Cardiac fibroblast (primary cell): ENCODE measurements around the gene TSPAN3.
A peak's percentile ranks its signal among the peaks of the same experiment; 100 is the strongest.

ENCODE experiments used
- DNase-seq, 2 donors: peaks; one replicate each; pipeline versions ENCODE4 v3.0.0 to v3.0.0-alpha.2; 2010; ENCODE audit warnings: low read depth in 2 of 2
- H3K4me3 ChIP-seq, 2 donors: replicated peaks in 1 of 2; 1 replicate in 1 of 2; 2 replicates in 1 of 2; pipeline ENCODE4 v1.5.1; 2011; ENCODE audit warnings: low read depth in 2 of 2, low read length in 2 of 2, mild to moderate bottlenecking in 2 of 2, moderate library complexity in 1 of 2
- CTCF ChIP-seq: IDR thresholded peaks from one replicate; pipeline ENCODE4 v1.5.1; 2011; ENCODE audit warnings: low read depth, mild to moderate bottlenecking, low read length, inconsistent platforms

TSPAN3 gene

GRCh38 chr15:77058468-77058867 is 12.4 kb downstream of the TSPAN3 start:
- no peak overlapping the region for H3K4me3 ChIP-seq
- no peak for TF ChIP-seq CTCF
- DNase-seq, result no peak

DNA sequence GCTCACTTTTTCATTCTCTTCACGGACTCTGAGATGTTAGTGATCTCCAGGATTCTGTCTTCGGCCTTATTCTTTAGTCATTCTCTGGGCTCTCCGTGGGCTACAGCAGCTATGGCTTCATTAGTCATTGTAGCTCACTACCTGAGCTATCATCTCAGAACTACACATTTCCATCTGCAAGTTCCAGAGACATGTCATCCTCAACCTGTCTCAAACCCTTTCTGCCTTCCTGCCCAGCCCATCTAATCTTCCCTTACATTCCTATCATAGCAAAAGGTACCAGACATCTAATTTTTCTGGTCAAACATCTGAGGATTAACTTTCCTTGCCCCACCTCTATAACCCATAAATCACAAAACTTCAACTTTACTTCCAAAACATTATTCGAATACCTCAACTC is 13.2 kb downstream of the TSPAN3 start:
- no peak for DNase-seq
- no peak overlapping the region for H3K4me3 ChIP-seq
- TF ChIP-seq CTCF, result no peak

DNA sequence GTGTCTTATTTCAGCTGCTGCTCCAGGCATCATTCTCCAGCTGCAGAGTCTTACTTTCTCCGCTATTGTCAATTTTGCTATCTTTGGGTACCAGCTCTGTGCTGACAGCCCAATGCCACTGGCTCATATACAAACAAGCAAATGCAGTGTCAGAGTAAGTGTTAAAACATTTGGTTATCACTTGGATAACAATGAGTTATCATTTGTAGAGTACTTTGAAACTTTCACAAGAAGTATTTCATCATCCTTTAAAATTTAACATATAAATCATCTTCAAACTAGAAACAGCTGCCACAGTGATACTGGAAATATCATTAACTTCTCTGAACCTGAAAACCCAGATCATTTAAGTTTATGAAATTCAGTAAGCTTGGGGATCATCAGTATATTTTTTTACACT is 13.8 kb downstream of the TSPAN3 start:
- TF ChIP-seq CTCF, result no peak
- no peak overlapping the region for H3K4me3 ChIP-seq
- DNase-seq, result no peak

DNA sequence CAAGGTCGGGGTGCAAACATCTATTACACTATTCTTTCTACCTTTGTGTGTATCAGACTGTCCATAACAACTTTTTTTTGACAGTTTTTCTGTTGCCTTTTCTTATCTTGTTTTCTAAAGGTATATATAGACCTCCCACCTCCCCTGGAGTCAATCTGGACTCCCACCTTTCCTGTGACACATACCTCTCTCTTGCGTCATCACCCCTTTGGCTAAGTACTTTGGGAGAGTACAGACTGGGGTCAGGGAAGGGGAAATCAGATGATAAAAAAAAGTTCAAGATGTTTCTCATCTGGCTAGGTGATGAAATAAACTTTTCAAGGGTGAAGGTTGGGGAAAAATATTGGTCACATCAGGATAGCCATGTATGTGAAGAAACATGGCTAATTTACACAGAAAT is 17.2 kb downstream of the TSPAN3 start:
- no peak for TF ChIP-seq CTCF
- DNase-seq, result peak; percentile 37
- no peak overlapping the region for H3K4me3 ChIP-seq

GRCh38 chr15:77052556-77052955 is 18.4 kb downstream of the TSPAN3 start:
- H3K4me3 ChIP-seq, result no peak overlapping the region
- no peak for TF ChIP-seq CTCF
- no peak for DNase-seq

- no peak for TF ChIP-seq CTCF
- H3K4me3 ChIP-seq, result no peak overlapping the region
- DNase-seq, result peak in 1 of 2 donors; percentile 29
Observed at GRCh38 chr15:77048135-77048876, 22.6 kb downstream of the TSPAN3 start.
